GM20000 (cell line): Measurements from ENCODE around the gene DNLZ.

Experiments
- DNase-seq: peaks from one replicate; pipeline ENCODE4 v3.0.0; 2012; ENCODE audit warnings: low spot score
- TF ChIP-seq, protein P1 (sequence below): IDR thresholded peaks from 2 replicates; pipeline ENCODE4 v1.5.1; 2012; ENCODE audit warnings: mild to moderate bottlenecking, control low read depth; ENCODE audit errors: extremely low read depth, missing control alignments

Gene DNLZ

DNA sequence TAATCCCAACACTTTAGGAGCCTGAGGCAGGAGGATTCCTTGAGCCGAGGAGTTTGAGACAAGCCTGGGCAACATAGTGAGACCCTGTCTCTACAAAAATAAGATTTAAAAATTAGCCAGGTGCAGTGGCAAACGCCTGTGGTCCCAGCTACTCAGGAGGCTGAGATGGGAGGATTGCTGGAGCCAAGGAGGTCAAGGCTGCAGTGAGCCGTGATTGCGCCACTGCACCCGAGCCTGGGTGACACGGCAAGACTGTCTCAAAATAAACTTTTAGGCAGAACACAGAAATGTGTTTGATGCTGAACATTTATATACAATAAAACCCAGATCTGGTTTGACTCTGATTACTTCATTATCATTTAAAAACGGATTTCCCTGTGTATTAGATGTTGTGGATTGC, 41.9 kb upstream of the DNLZ start:
- DNase-seq: no peak
- TF ChIP-seq, protein P1, sequence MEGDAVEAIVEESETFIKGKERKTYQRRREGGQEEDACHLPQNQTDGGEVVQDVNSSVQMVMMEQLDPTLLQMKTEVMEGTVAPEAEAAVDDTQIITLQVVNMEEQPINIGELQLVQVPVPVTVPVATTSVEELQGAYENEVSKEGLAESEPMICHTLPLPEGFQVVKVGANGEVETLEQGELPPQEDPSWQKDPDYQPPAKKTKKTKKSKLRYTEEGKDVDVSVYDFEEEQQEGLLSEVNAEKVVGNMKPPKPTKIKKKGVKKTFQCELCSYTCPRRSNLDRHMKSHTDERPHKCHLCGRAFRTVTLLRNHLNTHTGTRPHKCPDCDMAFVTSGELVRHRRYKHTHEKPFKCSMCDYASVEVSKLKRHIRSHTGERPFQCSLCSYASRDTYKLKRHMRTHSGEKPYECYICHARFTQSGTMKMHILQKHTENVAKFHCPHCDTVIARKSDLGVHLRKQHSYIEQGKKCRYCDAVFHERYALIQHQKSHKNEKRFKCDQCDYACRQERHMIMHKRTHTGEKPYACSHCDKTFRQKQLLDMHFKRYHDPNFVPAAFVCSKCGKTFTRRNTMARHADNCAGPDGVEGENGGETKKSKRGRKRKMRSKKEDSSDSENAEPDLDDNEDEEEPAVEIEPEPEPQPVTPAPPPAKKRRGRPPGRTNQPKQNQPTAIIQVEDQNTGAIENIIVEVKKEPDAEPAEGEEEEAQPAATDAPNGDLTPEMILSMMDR: no peak

DNA sequence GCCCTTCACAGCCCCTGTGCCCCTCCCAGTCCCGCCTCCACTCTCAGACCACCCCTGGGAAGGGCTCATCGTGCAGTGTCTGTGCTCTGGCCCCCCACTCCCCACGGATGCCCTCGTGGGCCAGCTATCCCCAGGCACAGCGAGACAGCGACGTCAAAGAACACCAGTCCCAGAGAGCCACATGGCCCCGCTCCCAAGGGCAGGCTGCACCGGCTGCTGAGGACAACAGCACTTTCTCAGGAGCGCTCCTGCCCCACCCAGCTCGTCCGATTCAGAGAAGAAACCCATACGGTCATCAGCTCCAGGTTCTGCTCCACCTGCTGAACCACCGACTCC, 41.2 kb upstream of the DNLZ start:
- TF ChIP-seq, protein P1: no peak
- DNase-seq: no peak

DNA sequence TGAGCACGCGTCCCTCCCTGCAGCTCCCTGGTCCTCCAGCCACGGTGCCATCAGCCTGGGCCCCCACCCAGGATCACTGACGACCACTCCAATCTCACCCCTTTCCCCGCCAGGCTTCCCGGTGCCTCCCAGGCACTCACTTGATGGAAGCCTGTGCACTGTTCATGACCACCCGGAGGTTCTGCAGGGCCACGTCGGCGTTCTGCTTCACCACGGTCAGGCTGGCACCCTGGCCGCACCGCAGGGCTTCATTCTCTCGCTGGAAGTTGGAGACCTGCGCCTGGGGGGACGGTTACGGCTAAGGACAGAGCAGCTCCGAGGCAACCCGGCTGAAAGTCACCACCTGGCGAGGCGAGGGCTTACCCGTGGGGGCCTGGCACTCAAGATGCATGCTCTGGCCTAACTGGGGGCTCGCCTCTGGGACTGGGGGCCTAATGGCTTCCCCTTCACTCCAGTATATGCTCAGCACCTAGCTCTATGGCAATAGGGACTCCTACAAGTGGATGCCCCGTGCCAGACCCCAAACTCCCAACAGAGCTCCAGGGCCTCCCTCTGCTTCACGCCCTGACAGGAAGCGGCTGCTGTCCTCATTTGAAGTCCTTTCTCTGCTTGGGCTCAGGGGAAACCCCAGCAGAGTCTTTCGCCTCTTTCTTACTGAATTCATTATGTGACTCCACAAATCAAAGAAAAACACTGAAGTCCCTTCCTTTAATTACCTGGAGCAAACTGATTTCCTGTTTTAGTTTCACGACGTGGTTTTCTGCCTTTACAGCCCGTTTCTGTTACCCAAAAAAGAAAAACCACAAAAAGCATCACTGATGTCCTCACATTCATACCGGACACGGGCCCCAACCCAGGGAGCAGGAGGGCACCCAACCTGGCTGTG, 40.6 kb upstream of the DNLZ start:
- peak; percentile 79 for DNase-seq
- TF ChIP-seq, protein P1: no peak

DNA sequence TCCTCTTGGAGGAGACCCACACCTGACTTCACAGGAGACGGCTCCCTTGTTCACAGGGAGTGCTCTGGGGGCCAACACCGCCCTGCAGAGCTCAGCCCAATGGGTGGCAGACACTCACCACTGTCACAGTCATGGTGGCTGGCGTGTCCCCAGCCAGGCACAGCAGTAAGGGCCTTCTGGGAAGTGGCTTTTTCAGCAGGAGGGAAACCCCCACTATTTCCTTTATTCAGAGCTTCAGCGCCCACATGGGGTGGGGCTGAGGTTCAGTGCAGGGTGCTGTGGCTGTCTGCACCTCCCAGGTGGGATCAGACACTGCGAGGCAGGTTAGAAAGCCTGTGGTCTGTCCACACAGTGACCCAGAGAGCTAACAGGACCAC, 40.0 kb upstream of the DNLZ start:
- DNase-seq: peak; percentile 82
- TF ChIP-seq, protein P1: no peak

DNA sequence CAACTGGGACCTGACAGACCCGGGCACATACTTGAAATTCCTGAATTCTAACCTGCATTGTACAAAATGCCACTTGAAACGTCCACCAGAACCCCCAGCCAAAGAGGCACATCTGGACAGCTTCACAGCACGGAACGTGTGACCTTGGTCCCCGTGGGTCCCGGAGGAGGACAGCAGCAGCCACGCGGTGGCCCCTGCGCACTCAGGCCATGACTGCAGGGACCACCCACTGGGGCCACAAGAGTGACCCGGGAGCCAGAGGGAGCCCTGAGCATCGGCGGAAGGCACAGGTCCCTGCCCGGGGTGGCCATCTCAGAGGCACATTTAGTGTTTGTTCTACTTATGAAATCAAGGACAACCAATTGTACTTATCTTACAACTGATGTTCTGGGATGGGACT, 38.5 kb upstream of the DNLZ start:
- no peak for DNase-seq
- TF ChIP-seq, protein P1: no peak

DNA sequence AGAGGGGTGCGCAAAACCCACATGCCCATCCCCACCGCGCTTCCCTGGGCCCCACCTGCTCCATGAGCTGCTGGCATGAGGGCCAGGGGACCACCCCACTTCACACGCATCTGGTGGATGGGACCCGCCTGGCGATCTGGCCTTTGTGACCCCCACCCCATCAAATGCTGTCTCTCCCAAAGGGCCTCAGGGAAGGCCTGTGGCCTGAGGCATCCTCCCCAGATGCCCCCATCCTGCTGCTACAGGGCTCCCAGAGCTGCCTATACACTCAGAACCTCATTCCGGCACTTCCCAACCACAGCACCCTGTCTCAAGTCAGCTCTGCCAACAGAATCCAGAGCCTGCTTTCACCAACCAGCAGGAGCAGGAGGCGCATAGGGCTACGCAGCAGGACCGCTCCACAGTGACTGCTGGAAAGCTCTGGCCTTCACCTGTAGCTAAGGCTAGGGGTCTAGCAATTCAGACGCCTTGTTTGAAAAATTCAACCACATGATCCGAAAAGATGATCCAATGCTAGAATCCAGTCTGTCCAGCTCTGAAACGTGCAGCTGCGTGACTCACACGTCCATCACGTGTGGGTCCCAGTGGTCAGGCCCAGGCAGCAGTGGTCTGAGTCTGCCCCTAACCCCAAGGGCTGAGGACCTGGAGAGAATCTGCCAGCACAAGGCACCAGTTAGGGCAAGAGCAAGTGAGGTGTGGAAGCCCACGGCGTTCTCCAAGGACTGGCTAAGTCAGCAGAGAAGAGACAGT, 37.8 kb upstream of the DNLZ start:
- no peak for DNase-seq
- TF ChIP-seq, protein P1: no peak
